Glutamatergic neuron (in vitro differentiated cells): Measurements from ENCODE around the gene SEC24A. TPM values are rescaled to one million over a fixed set of nuclear protein-coding genes. Genes with fewer than 3 reads are reported as not detected.
"Not testable (repeated sequence)": the region's sequence is repeated elsewhere in the genome, so short reads cannot be mapped to it uniquely, and the experiment has no call there.

Experiments used
- DNase-seq: peaks from one replicate; pipeline ENCODE4 v3.0.0; 2022
- H3K27ac Mint-ChIP-seq: one replicate; pipeline ENCODE4 v1.8.0; 2020; ENCODE audit warnings: mild to moderate bottlenecking, mixed read lengths, inconsistent platforms; ENCODE audit not compliant: unreplicated experiment
- H3K27me3 Mint-ChIP-seq: one replicate; pipeline ENCODE4 v1.8.0; 2020; ENCODE audit warnings: mild to moderate bottlenecking, moderate library complexity, mixed read lengths, inconsistent platforms; ENCODE audit not compliant: unreplicated experiment
- H3K36me3 Mint-ChIP-seq: one replicate; pipeline ENCODE4 v1.8.0; 2020; ENCODE audit warnings: mild to moderate bottlenecking, mixed read lengths, inconsistent platforms; ENCODE audit not compliant: unreplicated experiment
- H3K4me1 Mint-ChIP-seq: one replicate; pipeline ENCODE4 v1.8.0; 2020; ENCODE audit warnings: mild to moderate bottlenecking, low read depth, mixed read lengths, inconsistent platforms; ENCODE audit not compliant: unreplicated experiment
- H3K4me3 Mint-ChIP-seq: one replicate; pipeline ENCODE4 v1.8.0; 2020; ENCODE audit warnings: mild to moderate bottlenecking, mixed read lengths, inconsistent platforms; ENCODE audit not compliant: unreplicated experiment
- H3K9me3 Mint-ChIP-seq: one replicate; pipeline ENCODE4 v1.8.0; 2020; ENCODE audit warnings: mild to moderate bottlenecking, moderate library complexity, mixed read lengths, inconsistent platforms; ENCODE audit not compliant: unreplicated experiment
- CTCF ChIP-seq: fragments of 200-600 bp; sonication (generic); IDR thresholded peaks from one replicate; pipeline ENCODE4 v1.5.0; 2021; ENCODE audit not compliant: partially characterized antibody, unreplicated experiment
- total RNA-seq: library from RNA; stranded (reverse); fragmentation: NEBNext Ultra II Directional; extraction: Animal tissue kit (Norgen Biotek cat#: 25700); gene quantifications from one replicate; pipeline ENCODE4 v1.2.1, GENCODE V29; 2021; ENCODE audit not compliant: unreplicated experiment

Gene SEC24A
- total RNA-seq, 1 donor from 2014 or later: 23.8 TPM

- H3K36me3 Mint-ChIP-seq: no peaks in the 10 kb centered on the region
- no peak overlapping the region for H3K27ac Mint-ChIP-seq
- H3K27me3 Mint-ChIP-seq: no peaks in the 10 kb centered on the region
- H3K4me1 Mint-ChIP-seq: no peaks in the 10 kb centered on the region
- H3K9me3 Mint-ChIP-seq: no peaks in the 10 kb centered on the region
- no peak for DNase-seq
- no peak overlapping the region for H3K4me3 Mint-ChIP-seq
- no peak for TF ChIP-seq CTCF
These were observed 34.0 kb upstream of the SEC24A start for GRCh38 chr5:134614450-134615085.

- Mint-ChIP-seq H3K27ac (no peak overlapping the region), H3K36me3 (no peaks in the 10 kb centered on the region), H3K27me3 (no peaks in the 10 kb centered on the region), H3K4me1 (no peaks in the 10 kb centered on the region), H3K9me3 (no peaks in the 10 kb centered on the region), H3K4me3 (no peak overlapping the region)
- no peak for TF ChIP-seq CTCF
- no peak for DNase-seq
These were observed 28.0 kb upstream of the SEC24A start for GRCh38 chr5:134620634-134621033.

- Mint-ChIP-seq H3K36me3 (no peaks in the 10 kb centered on the region), H3K4me1 (no peaks in the 10 kb centered on the region), H3K9me3 (no peaks in the 10 kb centered on the region), H3K4me3 (no peak overlapping the region), H3K27me3 (no peaks in the 10 kb centered on the region), H3K27ac (no peak overlapping the region)
- no peak for TF ChIP-seq CTCF
- DNase-seq: no peak
These were observed 23.0 kb upstream of the SEC24A start for GRCh38 chr5:134625559-134625958.

GRCh38 chr5:134626369-134627014 lies 22.1 kb upstream of the SEC24A start:
- Mint-ChIP-seq H3K36me3 (no peaks in the 10 kb centered on the region), H3K9me3 (no peaks in the 10 kb centered on the region), H3K27me3 (no peaks in the 10 kb centered on the region), H3K4me3 (no peak overlapping the region), H3K27ac (no peak overlapping the region), H3K4me1 (no peaks in the 10 kb centered on the region)
- no peak for TF ChIP-seq CTCF
- DNase-seq: no peak

GRCh38 chr5:134634227-134634626 lies 14.4 kb upstream of the SEC24A start:
- no peak for DNase-seq
- TF ChIP-seq CTCF: no peak
- Mint-ChIP-seq H3K27me3 (peaks cover 2% of the 10 kb centered on the region), H3K27ac (no peak overlapping the region), H3K4me1 (no peaks in the 10 kb centered on the region), H3K9me3 (no peaks in the 10 kb centered on the region), H3K36me3 (no peaks in the 10 kb centered on the region), H3K4me3 (no peak overlapping the region)

GRCh38 chr5:134635366-134635765 lies 13.2 kb upstream of the SEC24A start:
- H3K36me3 Mint-ChIP-seq, H3K27ac Mint-ChIP-seq, H3K4me1 Mint-ChIP-seq, DNase-seq, H3K4me3 Mint-ChIP-seq, H3K27me3 Mint-ChIP-seq, H3K9me3 Mint-ChIP-seq: not testable (repeated sequence)
